Measurements from ENCODE around the gene NAT9. TPM values are rescaled to one million over a fixed set of nuclear protein-coding genes. Genes with fewer than 3 reads are reported as not detected.

NAT9 gene
- total RNA-seq, 6 experiments from 2014 or later = 40.9 to 50.7 (median 46.6) TPM

GRCh38 chr17:74778960-74779359 lies 2.8 kb upstream of the NAT9 start:
- peak; percentile 34 for DNase-seq
- peaks cover 38% of the 10 kb centered on the region for H3K4me1 Mint-ChIP-seq (ENCODE audit: low read depth)
- no peak overlapping the region for H3K4me3 Mint-ChIP-seq
- H3K27me3 Mint-ChIP-seq (ENCODE audit: insufficient read depth) = peaks cover 7% of the 10 kb centered on the region; the same call in 1 of the 2 replicates
- no peak for TF ChIP-seq CTCF (IDR thresholded peaks at IDR 0.05)
- H3K27ac Mint-ChIP-seq = no peak overlapping the region
- H3K36me3 Mint-ChIP-seq (ENCODE audit: low read depth) = peaks cover 11% of the 10 kb centered on the region
- H3K9me3 Mint-ChIP-seq = no peaks in the 10 kb centered on the region

DNA sequence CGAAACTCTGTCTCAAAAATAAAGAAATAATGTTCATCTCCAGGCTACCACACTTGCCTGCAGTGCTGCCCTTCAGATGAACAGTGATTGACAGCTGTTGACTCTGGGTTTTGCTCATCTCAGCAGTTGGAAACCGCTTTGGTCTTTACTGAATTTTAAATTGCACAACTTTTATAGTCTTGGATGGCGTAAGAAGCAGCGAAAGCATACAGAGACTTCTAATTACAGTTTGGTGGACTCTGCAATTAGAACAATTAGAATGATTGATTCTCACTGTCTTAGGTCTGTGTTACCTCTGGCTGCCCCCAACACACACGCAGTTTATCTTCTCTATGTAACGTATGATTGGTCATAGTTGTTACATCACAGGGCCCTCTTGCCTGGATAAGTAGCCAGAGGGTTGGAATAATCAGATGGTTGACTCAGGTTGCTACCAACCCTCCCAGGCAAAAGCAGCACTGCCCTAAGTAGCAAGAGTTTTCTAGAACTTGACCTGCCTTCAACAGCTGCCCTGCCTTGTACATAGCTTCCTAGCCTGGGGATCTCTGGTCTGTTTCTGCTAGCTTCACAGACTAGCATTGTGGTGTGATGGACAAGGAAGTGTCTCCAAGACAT lies 1.9 kb upstream of the NAT9 start:
- Mint-ChIP-seq H3K4me1 (ENCODE audit: low read depth) (peaks cover 47% of the 10 kb centered on the region), H3K9me3 (no peaks in the 10 kb centered on the region), H3K27ac (no peak overlapping the region; the same call in 1 of the 2 replicates), H3K36me3 (ENCODE audit: low read depth) (peaks cover 18% of the 10 kb centered on the region), H3K4me3 (0 out of 2 replicates have a peak overlapping the region, but pooled peaks have one; percentile 20), H3K27me3 (ENCODE audit: insufficient read depth) (peaks cover 7% of the 10 kb centered on the region; the same call in 1 of the 2 replicates)
- no peak for TF ChIP-seq CTCF (IDR thresholded peaks at IDR 0.05)
- no peak for DNase-seq

GRCh38 chr17:74776990-74777389 lies 845 bp upstream of the NAT9 start:
- Mint-ChIP-seq H3K9me3 (no peaks in the 10 kb centered on the region), H3K4me3 (peak overlapping the region; percentile 100), H3K4me1 (ENCODE audit: low read depth) (peaks cover 50% of the 10 kb centered on the region), H3K36me3 (ENCODE audit: low read depth) (peaks cover 23% of the 10 kb centered on the region), H3K27ac (no peak overlapping the region), H3K27me3 (ENCODE audit: insufficient read depth) (peaks cover 7% of the 10 kb centered on the region; the same call in 1 of the 2 replicates)
- TF ChIP-seq CTCF (IDR thresholded peaks at IDR 0.05) = no peak
- no peak for DNase-seq

DNA sequence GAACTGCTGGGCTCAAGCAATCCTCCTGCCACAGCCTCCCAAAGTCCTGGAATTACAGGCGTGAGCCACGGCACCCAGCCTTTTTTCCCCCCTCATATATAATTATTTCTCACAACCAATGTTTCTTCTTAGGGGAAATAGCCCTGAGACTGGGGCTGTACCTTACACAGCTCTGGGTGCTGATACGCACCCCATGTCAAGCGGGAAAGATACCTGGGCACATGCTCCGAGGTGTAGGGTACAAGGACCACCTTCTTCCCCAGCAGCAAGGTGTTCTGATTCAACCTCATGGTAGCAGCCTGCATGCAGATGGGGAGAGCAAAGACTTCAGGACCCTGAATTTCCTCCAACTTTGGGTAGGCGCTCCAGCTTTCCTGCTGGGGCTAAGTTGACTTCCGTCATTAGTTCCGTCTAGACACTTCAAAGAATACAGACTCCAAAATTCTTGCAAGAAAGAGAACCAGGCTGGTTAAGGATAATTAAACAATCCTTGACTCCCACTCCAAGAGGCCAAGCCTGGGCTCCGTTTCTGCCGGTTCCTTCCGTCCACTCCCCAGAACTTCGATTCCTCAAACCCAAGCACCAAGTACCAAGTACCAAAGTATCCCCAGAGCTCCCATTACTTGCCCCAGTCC lies 619 bp downstream of the NAT9 start:
- Mint-ChIP-seq H3K4me1 (ENCODE audit: low read depth) (peaks cover 50% of the 10 kb centered on the region), H3K36me3 (ENCODE audit: low read depth) (peaks cover 23% of the 10 kb centered on the region), H3K9me3 (no peaks in the 10 kb centered on the region), H3K27me3 (ENCODE audit: insufficient read depth) (peaks cover 7% of the 10 kb centered on the region; the same call in 1 of the 2 replicates), H3K4me3 (peak overlapping the region; percentile 100), H3K27ac (peak overlapping the region; percentile 91)
- DNase-seq = no peak
- no peak for TF ChIP-seq CTCF (IDR thresholded peaks at IDR 0.05)

DNA sequence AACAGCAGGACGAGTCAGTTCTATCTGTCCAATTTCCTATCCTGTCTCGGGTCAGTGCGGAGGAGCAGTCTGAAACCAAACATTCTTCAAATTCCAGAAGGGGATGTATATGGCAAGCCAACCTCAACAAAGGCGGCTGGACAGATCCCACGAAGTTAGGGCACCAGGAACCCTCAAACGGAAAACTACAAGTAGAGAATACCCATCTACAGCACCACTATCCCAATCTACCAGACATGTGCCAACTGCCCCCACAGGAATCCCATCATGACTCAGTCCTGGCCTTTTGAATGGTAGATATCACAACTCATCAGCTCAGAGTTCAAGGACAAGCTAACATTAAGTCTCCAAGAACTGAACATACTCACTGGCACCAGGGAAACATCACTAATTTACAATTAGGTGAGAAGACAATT lies 2.3 kb downstream of the NAT9 start:
- H3K9me3 Mint-ChIP-seq = no peaks in the 10 kb centered on the region
- H3K36me3 Mint-ChIP-seq (ENCODE audit: low read depth) = peaks cover 23% of the 10 kb centered on the region
- H3K27me3 Mint-ChIP-seq (ENCODE audit: insufficient read depth) = peaks cover 7% of the 10 kb centered on the region; the same call in 1 of the 2 replicates
- no peak for TF ChIP-seq CTCF (IDR thresholded peaks at IDR 0.05)
- H3K4me3 Mint-ChIP-seq = peak overlapping the region; percentile 82
- H3K4me1 Mint-ChIP-seq (ENCODE audit: low read depth) = peaks cover 49% of the 10 kb centered on the region
- peak overlapping the region; percentile 72 for H3K27ac Mint-ChIP-seq
- peak; percentile 61 for DNase-seq
